Stimulated activated CD8-positive, alpha-beta memory T cell treated with anti-CD3 and anti-CD28 coated beads, Interleukin-15, amount 100 ng/mL, for 48 hours (primary cell): ENCODE data around the gene EFCAB10.
"Not testable (repeated sequence)": the region's sequence is repeated elsewhere in the genome, so short reads cannot be mapped to it uniquely, and the experiment has no call there.

Experiments used
- DNase-seq, 2 donors: peaks; one replicate each; pipeline ENCODE4 v3.0.0-alpha.2; 2020; ENCODE audit warnings: low read depth in 2 of 2

EFCAB10 gene

DNA sequence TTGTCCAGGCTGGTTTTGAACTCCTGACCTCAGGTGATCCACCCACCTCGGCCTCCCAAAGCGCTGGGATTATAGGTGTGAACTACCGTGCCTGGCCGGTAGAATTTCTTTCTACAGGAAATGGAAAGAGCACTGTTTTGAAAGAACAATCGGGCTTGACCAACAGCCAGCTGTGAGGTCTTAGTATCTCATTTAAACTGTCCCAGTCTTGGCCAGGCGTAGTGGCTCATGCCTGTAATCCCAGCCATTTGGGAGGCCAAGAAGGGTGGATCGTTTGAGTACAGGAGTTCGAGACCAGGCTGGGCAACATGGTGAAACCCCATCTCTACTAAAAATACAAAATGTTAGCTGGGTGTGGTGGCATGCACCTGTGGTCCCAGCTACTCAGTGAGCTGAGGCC, 17.8 kb upstream of the EFCAB10 start:
- DNase-seq, result not testable (repeated sequence)

- DNase-seq, result no peak
Observed at GRCh38 chr7:105596866-105597265, 15.6 kb upstream of the EFCAB10 start.

DNA sequence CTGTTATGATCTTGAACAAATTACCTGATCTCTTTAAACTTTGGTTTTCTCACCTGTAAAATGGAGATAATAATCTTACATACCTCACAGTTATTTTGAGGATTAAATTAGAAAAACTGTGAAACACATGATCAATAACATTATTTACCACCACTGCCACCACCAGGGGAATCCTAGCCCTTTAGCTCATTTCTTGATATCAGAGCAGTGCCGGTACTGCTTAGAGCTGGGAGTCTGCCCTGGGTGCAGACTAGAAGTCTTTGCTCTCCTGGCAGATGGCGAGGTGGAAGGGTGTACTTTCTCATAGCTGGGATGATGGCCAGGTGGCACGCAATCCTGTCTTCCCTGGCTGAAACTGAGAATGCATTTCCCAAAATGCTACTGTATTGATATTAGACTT, 12.7 kb upstream of the EFCAB10 start:
- no peak for DNase-seq

DNA sequence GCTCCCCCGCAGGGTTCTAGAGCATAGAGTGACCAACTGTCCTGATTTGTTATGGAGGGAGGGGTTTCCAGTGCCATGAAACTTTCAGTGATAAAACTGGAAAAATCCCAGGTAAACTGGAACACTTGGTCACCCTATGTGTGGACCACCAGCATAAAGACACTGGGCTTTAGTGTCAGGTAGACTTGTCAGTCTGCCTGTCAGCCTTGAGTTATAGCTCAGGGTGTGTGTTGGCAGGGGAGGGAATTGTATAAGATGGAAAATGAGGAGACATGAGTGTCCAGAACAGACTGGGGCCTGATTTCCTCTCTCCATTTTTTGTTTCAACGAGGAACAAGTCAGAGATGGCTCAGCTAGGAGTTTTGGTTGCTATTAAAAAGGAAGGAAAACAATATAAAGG, 10.2 kb upstream of the EFCAB10 start:
- no peak for DNase-seq

DNA sequence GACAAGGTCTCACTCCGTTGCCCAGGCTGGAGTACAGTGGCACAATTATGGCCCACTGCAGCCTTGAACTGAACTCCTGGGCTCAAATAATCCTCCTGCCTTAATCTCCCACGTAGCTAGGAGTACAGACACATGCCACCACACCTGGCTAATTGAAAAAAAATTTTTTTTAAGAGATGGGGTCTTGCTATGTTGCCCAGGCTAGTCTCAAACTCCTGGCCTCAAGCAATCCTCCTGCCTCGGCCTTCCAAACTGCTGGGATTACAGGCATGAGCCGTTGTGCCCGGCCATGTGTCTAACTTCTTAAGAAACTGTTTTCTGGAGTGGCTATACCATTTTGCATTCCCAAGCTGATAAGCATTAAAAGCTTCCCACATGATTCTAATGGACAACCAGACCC, 9.5 kb upstream of the EFCAB10 start:
- DNase-seq, result no peak

DNA sequence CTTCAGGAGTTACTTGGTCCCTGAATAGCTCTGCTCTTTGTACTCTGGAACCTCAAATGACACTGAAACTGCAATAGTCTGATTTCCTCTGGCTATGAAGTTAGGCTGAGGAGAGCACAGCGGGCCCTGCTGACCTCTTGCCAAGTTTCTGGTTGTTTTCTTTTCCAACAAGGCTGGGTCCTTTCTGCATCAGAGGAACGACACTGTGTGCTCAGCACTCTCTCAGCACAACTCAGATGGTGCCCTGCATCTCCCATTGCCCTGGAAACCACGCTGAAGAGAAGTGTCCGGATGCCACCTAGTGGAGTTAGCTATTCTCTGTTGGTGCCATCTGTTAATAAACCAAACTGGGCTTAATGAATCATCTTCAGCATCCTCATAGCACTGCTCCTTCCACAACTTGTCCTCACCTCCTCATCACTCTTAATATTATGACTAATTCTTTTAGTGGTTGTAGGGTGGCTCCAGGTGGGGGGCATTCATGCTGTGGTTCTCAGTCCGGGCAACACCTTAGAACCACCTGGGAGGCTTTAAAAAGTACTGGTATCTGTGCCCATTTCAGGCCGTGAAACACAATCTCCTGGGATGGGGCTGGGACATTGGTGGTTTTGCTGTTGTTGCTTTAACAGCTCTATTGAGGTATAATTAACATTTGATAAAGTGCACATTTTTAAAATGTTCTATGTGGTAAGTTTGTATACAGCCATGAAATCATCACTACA, 8.2 kb upstream of the EFCAB10 start:
- peak; percentile 31 to 40 for DNase-seq

DNA sequence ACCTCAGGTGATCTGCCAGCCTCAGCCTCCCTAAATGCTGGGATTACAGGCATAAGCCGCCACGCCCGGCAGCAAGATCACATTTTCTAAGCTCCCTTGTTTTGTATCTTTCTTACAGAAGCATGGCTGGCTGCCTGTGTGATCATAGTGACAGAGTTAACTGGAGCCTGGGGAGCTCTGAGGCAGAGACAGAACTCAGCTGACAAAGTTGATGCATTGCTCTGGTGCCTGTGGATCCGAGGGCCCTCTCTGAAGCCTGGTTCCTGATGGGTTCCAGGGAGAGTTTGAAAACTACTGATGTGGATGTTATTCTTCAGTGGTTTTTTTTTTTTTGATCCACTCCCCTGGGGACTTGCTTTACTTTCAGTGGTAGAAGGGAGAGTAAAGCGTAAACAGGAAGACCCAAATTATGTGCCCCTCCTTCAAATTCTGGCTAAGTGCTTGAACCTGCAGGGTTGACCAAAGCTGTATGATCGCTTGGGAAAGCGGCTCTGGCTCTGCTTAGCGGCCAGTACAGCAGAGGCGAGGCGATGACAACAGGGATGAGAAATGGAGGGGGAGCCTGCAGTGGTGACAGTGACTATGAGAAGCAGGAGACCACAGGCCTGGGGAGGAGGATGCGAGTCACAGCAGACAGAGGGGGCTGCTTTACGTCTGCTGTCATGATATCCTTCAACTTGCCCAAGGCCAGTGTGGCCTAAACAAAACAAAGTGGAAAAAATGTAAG, 6.8 kb upstream of the EFCAB10 start:
- peak in 1 of 2 donors; percentile 14 for DNase-seq

DNA sequence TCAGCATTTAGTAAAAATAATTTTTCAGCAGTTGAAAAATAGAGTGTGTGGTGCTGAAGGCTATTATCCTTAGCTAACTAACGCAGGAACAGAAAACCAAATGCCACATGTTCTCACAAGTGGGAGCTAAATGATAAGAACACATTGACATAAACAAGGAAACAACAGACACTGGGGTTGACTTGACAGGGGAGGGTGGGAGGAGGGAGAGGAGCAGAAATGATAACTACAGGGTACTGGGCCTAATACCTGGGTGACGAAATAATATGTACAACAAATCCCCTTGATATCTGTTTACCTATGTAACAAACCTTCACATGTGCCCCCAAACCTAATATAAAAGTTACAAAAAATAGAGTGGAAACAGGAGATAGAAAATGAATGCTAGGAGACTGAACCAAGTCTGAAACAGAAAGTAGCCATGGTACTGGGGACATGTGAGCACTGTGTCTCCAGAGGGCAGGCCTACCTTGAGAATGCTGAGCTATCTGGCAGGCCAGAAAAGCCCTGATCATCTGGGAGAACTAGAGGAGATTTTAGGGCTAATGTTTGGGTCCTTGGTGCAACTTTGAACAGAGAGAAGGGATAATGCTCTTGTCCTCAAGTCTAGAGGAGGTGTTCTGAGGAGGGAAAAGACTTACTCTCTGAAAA, 4.7 kb upstream of the EFCAB10 start:
- no peak for DNase-seq

DNA sequence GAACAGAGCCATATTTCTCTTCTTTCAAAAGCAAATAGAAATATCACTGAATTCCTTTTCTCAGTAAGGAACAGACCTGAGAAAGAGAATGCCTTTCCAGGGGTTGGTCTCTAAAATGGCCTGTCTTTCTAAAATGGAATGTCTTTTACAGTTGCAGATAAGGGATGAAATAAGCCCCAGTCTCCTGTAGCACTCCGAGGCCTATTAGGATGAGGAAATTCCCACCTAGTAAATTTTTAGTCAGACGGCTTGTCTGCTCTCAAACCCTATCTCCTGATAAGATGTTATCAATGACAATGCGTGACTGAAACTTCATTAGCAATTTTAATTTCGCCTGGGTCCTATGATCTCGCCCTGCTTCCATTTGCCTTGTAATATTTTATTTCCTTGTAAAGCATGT, 2.9 kb upstream of the EFCAB10 start:
- no peak for DNase-seq

- no peak for DNase-seq
Observed at GRCh38 chr7:105583061-105583460, 1.8 kb upstream of the EFCAB10 start.

GRCh38 chr7:105580022-105580740, 1.1 kb downstream of the EFCAB10 start:
- DNase-seq, result no peak

GRCh38 chr7:105578496-105578895, 2.8 kb downstream of the EFCAB10 start:
- DNase-seq, result no peak

- no peak for DNase-seq
Observed at GRCh38 chr7:105577251-105577650, 4.0 kb downstream of the EFCAB10 start.

DNA sequence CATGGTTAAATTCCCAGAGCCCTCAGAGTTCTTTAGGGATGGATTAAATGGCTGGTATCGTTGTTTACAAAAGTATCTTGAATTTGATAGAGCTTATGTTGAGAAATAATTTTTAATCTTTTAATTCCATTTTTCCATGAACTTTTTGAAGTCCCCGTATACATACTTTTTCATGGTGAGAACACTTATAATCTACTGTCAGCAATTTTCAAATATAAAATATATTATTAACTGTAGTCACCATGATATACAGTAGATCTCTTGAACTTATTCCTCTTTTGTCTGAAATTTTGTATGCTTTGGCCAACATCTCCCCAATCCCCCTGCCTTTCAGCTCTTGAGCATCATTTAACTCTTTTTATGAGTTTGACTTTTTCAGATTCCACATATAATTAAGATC, 9.4 kb downstream of the EFCAB10 start:
- DNase-seq, result no peak

GRCh38 chr7:105567821-105568220, 13.5 kb downstream of the EFCAB10 start:
- no peak for DNase-seq

DNA sequence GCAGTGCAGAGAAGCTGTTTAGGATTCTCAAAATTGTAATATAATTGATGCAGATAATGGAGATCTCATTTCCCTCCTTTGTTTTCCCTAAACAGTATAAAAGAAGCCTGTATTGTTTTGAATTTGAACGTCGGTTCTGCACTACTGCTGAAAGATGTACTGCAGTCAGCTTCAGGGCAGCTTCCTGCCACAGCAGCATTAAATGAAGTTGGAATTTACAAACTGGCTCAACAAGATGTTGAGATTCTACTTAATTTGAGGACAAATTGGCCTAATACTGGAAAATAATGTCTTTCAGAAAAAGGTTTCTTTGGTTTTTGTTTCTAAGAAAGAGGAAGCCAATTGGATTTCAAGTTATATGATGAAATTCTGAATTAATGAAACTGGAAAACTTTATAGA, 14.3 kb downstream of the EFCAB10 start:
- DNase-seq, result no peak

DNA sequence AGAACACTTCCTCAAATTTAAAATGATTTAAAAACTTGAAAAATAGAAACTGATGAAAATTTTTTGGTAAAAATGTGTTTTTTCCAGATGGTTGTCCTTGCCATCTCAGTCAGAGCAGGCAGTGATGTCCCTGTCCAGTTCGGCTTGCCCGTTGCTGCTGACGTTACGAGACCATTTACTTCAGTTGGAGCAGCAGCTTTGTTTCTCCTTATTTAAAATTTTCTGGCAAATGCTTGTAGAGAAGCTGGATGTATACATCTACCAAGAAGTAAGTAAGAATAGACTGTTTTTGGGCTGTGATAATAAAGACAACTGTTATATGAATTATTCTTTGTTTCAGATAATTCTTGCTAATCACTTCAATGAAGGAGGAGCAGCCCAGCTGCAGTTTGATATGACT, 16.1 kb downstream of the EFCAB10 start:
- no peak for DNase-seq

GRCh38 chr7:105559926-105560325, 21.4 kb downstream of the EFCAB10 start:
- no peak for DNase-seq

- no peak for DNase-seq
Observed at GRCh38 chr7:105538339-105538738, 43.0 kb downstream of the EFCAB10 start.

DNA sequence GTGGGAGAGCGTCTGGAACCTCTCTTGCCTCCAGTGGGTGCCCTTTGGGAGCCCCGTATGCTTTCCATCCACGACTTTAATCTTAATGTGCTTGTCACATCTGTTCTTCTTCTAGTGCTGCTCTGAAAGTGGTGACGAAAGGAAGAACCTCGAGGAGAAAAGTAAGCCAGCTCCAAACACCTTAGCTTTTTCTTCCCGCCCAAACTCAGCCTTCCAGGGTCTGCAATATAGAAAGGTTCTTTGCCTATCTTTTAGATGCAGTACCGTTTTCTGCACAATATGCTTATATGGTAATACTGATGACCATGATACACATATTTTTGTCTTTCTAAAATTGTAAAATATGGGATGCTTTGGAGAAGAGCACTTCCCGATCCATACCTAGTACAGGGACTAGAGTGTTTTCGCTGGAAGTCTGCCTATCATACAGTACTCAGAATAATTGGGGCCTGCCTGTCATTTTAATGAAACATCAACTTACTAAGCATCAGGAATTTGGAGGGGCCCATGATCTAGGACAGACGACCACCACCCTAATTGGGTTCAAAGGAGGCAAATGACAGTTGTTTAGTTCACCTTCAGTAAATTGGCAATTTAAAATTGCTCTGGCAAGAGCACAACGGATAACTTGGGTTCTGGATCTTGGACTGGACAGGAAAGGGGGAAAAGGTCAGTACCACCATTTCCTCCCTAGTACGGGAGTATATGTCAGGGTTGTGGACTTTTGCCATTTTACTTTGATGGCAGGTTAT, 48.4 kb downstream of the EFCAB10 start:
- DNase-seq, result no peak
